Measurements from ENCODE around the gene TRIM33.

The TRIM33 gene

GRCh38 chr1:114549137-114549536 lies 38.1 kb upstream of the TRIM33 start:
- no peak overlapping the region for H3K27ac ChIP-seq
- TF ChIP-seq CTCF (conservative IDR thresholded peaks at IDR 0.05): no peak
- no peak for TF ChIP-seq ZFX (IDR thresholded peaks at IDR 0.05)

GRCh38 chr1:114547076-114547475 lies 36.1 kb upstream of the TRIM33 start:
- H3K27ac ChIP-seq: no peak overlapping the region
- no peak for TF ChIP-seq CTCF (conservative IDR thresholded peaks at IDR 0.05)
- no peak for TF ChIP-seq ZFX (IDR thresholded peaks at IDR 0.05)

- TF ChIP-seq ZFX (IDR thresholded peaks at IDR 0.05) (no peak), CTCF (conservative IDR thresholded peaks at IDR 0.05) (no peak)
- no peak overlapping the region for H3K27ac ChIP-seq
Measured at GRCh38 chr1:114545796-114546195, 34.8 kb upstream of the TRIM33 start.

- TF ChIP-seq ZFX (IDR thresholded peaks at IDR 0.05) (no peak), CTCF (conservative IDR thresholded peaks at IDR 0.05) (no peak)
- H3K27ac ChIP-seq: no peak overlapping the region
Measured at GRCh38 chr1:114545315-114545714, 34.3 kb upstream of the TRIM33 start.

- no peak for TF ChIP-seq ZFX (IDR thresholded peaks at IDR 0.05)
- no peak for TF ChIP-seq CTCF (conservative IDR thresholded peaks at IDR 0.05)
- H3K27ac ChIP-seq: no peak overlapping the region
Measured at GRCh38 chr1:114540821-114541220, 29.8 kb upstream of the TRIM33 start.

GRCh38 chr1:114540272-114540671 lies 29.3 kb upstream of the TRIM33 start:
- H3K27ac ChIP-seq: no peak overlapping the region
- TF ChIP-seq ZFX (IDR thresholded peaks at IDR 0.05) (no peak), CTCF (conservative IDR thresholded peaks at IDR 0.05) (no peak)

- no peak overlapping the region for H3K27ac ChIP-seq
- TF ChIP-seq ZFX (IDR thresholded peaks at IDR 0.05): no peak
- TF ChIP-seq CTCF (conservative IDR thresholded peaks at IDR 0.05): no peak
Measured at GRCh38 chr1:114536043-114536442, 25.0 kb upstream of the TRIM33 start.
